Measurements from ENCODE around the gene CGB2.
"Not testable (repeated sequence)": the region's sequence is repeated elsewhere in the genome, so short reads cannot be mapped to it uniquely, and the experiment has no call there.

Gene CGB2

GRCh38 chr19:49010453-49010852, 21.2 kb upstream of the CGB2 start:
- no peak for DNase-seq (ENCODE audit: low spot score)

GRCh38 chr19:49011194-49011593, 20.5 kb upstream of the CGB2 start:
- DNase-seq (ENCODE audit: low spot score): no peak

DNA sequence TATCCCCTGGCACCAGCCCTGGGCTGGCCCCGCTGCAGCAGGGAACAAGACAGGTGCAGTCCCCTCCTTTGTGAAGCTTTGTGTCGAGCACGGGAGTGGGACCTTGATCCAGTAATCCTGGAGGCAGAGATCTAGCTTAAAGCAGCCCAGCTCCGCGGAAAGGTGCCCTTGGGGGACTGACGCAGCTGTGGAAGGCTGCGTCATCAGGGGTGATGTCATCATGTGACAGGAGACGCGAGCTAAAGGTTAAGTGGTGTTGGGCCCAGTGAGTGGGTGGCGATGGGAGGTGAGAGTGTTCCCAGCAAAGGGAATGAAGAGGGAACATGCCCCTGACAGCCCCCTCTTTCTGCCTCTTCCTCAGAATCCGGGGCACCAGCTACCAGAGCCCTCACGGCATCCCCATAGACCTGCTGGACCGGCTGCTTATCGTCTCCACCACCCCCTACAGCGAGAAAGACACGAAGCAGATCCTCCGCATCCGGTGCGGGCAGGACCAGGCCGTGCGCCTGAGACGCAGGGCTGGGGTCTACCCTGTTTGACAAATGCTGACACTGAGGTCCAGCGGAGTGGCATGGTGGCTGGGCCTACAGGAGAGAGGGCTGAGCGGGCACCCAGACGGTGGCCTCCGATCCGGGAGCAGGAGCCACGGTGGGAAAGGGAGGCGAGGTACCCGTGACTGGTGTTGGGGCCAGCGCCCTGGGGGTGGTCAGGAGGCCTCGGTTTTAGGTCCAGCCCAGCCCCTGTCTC, 17.4 kb upstream of the CGB2 start:
- DNase-seq (ENCODE audit: low spot score): no peak

- DNase-seq (ENCODE audit: low spot score): no peak
These were observed 16.8 kb upstream of the CGB2 start for GRCh38 chr19:49014870-49015255.

- DNase-seq (ENCODE audit: low spot score): no peak
These were observed 15.4 kb upstream of the CGB2 start for GRCh38 chr19:49016067-49016839.

DNA sequence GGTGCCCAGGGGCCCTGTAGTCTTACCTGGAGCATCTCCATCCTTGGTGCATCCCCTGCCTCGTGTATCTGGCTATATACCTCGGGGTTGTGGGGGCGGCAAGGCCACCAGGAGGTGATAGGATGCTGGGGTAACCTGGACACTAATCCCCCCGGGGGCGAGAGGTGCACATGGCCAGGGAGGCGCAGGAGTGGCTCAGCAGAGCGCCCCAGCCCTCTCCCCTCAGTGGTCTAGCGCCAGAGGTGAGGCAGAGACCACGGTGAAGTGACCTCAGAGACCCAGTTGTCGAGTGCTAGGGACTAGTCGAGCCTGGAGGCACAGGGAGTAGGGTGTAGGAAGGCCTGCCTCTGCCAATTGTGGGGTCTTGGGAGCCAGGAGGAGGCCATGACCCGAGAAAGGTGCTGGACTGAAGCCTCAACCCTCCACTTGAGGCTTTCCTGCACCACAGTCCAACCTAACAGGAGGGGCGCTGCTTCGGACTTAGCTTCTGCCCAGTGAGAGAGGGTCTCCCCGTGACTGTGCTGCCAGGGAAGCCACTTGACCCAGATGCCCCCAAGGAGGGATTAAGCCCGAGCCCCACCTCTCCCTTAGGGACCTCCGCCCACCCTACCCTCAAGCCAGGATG, 14.5 kb upstream of the CGB2 start, which contains the start of gene LHB:
LHB (minus strand) TSS at position 51 of the 625 bp plus-strand sequence; CDS start at position 41, 10 bp downstream.
- DNase-seq (ENCODE audit: low spot score): no peak

GRCh38 chr19:49017666-49018351, 13.9 kb upstream of the CGB2 start:
- DNase-seq (ENCODE audit: low spot score): no peak

- DNase-seq (ENCODE audit: low spot score): not testable (repeated sequence)
These were observed 13.1 kb upstream of the CGB2 start for GRCh38 chr19:49018388-49019241.

DNA sequence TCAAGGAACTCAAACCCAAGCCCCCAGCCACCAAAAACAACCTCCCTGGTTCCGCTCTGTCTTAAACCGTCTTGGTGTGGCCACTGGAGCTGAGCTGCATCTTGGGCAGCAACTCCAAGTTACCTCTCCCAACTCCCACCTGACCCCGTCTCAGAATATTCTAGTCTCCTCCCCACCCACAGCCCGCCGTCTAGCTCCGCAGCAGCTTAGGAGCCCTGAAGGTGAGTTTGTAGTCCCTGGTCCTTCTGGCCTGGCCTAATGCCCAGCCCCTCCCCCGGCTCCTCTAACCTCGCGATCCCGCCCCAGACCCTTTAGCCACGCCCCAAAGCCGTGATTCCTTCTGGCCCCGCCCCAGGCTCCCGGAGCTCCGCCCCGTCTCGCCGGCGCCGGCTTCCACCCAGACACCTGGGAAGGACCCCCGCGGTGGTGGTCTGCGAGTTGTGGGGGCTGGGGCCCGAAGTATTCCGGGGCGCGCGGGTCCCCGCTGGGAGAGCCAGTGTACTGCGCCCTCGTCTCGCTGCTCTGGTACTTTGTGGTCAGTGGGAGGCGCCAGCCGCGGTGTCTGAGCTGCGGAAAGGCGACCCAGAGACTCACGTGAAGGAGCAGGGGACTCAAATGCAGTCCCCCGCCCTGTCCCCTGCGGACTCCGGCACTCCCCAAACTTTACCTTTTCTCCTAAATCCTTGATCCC, 12.3 kb upstream of the CGB2 start:
- DNase-seq (ENCODE audit: low spot score): no peak

- no peak for DNase-seq (ENCODE audit: low spot score)
These were observed 11.3 kb upstream of the CGB2 start for GRCh38 chr19:49020342-49020741.

- DNase-seq (ENCODE audit: low spot score): no peak
These were observed 10.5 kb upstream of the CGB2 start for GRCh38 chr19:49020931-49021895.

- no peak for DNase-seq (ENCODE audit: low spot score)
These were observed 9.6 kb upstream of the CGB2 start for GRCh38 chr19:49022116-49022515.

DNA sequence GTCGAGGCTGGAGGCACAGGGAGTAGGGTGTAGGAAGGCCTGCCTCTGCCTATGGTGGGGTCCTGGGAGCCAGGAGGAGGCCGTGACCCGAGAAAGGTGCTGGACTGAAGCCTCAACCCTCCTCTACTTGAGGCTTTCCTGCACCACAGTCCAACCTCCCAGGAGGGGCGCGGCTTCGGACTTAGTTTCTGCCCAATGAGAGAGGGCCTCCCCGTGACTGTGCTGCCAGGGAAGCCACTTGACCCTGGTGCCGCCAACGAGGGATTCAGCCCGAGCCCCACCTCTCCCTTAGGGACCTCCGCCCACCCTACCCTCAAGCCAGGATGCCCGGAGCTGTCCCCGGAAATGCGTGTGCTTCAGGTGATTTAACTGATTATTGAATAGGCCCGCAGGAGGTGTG, 7.5 kb upstream of the CGB2 start, which contains the start of gene CGB3:
CGB3 (minus strand) TSS at position 101 of the 400 bp plus-strand sequence. CDS start 362 bp downstream, outside the sequence.
- DNase-seq (ENCODE audit: low spot score): not testable (repeated sequence)

DNA sequence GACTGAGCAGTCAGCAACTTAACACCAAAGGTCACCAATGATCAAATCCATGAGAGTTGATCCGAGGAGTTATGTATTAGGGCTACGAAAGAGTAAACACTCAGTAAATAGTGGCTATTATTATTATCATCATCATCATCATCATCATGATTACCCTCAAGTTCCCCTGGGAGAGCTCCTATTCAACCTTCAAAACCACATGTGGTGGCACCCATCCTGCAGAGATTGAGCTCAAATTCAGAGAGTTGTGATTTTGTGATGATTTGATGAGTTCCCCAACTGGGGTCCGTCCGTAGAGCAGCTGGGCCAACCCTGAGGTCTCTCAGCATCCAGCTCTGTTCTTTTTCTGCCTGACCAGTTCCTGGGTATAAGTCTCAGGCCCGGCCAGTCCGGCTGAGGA, 6.6 kb upstream of the CGB2 start:
- not testable (repeated sequence) for DNase-seq (ENCODE audit: low spot score)

GRCh38 chr19:49025599-49025998, 6.1 kb upstream of the CGB2 start:
- DNase-seq (ENCODE audit: low spot score): not testable (repeated sequence)

DNA sequence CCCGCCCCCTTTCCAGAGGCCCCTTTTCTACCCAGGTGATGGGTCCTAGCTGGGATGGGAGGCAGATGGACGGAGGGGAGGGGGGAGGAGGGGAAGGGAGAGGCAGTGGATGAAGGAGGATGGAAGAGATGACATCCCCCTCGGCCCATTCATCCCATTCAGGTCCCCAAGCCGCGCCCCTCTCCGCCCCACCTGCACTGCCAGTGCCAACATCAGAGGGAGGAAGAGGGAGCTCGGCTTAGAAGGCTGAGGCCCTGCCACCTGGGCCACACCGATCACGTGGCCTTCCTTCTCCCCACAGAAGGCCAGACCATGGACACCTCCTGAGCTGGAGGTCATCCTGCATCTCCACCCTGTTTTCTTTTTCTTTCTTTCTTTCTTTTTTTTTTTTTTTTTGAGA, 3.0 kb upstream of the CGB2 start:
- not testable (repeated sequence) for DNase-seq (ENCODE audit: low spot score)

DNA sequence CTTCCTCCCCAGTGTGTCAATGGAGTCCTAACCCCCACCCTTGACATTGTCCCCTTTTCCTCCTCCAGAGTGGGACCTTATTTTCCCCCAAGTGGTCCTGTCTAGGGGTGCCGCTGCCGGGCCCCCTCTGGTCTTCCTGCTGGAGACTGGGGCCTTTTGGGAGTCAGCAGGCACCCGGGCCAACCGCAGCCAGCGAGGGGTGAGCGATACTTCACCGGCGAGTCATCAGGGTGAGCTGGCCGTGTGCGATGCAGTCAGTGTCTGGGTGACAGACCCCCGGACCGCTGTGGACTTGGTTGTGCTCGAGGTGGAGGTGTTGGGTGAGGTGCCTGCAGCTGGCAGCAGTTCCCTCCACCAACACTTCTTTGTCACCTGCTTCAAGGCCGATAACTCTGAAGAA, 1.9 kb upstream of the CGB2 start:
- DNase-seq (ENCODE audit: low spot score): not testable (repeated sequence)

DNA sequence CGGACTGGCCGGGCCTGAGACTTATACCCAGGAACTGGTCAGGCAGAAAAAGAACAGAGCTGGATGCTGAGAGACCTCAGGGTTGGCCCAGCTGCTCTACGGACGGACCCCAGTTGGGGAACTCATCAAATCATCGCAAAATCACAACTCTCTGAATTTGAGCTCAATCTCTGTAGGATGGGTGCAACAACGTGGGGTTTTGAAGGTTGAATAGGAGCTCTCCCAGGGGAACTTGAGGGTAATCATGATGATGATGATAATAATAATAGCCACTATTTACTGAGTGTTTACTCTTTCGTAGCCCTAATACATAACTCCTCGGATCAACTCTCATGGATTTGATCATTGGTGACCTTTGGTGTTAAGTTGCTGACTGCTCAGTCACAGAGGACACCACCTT, 1.4 kb upstream of the CGB2 start:
- DNase-seq (ENCODE audit: low spot score): not testable (repeated sequence)

GRCh38 chr19:49036815-49037214, 5.1 kb downstream of the CGB2 start, which contains the start of gene CGB1:
TSS of gene CGB1 (minus strand) at chr19:49036895. CDS start at chr19:49036711, 184 bp downstream.
- not testable (repeated sequence) for DNase-seq (ENCODE audit: low spot score)
